CD4-positive, alpha-beta T cell (primary cell): ENCODE data around the gene TMEM98. TPM values are rescaled to one million over a fixed set of nuclear protein-coding genes. Genes with fewer than 3 reads are reported as not detected.

Experiments
- ATAC-seq: fragments of 200-7000 bp; cut with Tn5 transposase; one replicate; pipeline ENCODE4 v1.10.0; 2022; ENCODE audit warnings: mild to moderate bottlenecking; ENCODE audit not compliant: poor library complexity
- CTCF ChIA-PET: fragments of 350-600 bp; sonication (Branson Sonifier 250); formaldehyde crosslinking; loops from one replicate; lab custom pipeline; 2021; ENCODE audit warnings: antibody characterized with exemption, inconsistent platforms; lab: Charles Lee
- POLR2A ChIA-PET: fragments of 350-600 bp; sonication (Branson Sonifier 250); formaldehyde crosslinking; loops from one replicate; lab custom pipeline; 2021; ENCODE audit warnings: antibody characterized with exemption, inconsistent platforms; lab: Charles Lee
- DNase-seq, 14 experiments: peaks; one replicate each; pipeline ENCODE4 v3.0.0-alpha.2; 2013 to 2020; ENCODE audit warnings: mixed read lengths in 2 of 14
- H3K27ac ChIP-seq, 2 donors: one replicate each; pipeline versions ENCODE4 v1.5.1 to v1.7.0; 2013; ENCODE audit warnings: low read length in 2 of 2, low read depth in 1 of 2, mild to moderate bottlenecking in 1 of 2
- H3K27me3 ChIP-seq, 2 experiments: 1 replicate in 1 of 2; 2 replicates in 1 of 2; pipeline versions ENCODE4 v1.6.1 to v1.7.0; 2013; ENCODE audit warnings: low read length in 2 of 2, control low read depth in 1 of 2, mild to moderate bottlenecking in 1 of 2, moderate library complexity in 1 of 2; ENCODE audit not compliant: insufficient read depth in 2 of 2, control insufficient read depth in 1 of 2
- H3K36me3 ChIP-seq: one replicate; pipeline ENCODE4 v1.6.1; 2013; ENCODE audit warnings: low read length, control low read depth; ENCODE audit not compliant: insufficient read depth
- H3K4me1 ChIP-seq: one replicate; pipeline ENCODE4 v1.6.1; 2013; ENCODE audit warnings: low read length, control low read depth; ENCODE audit not compliant: insufficient read depth
- H3K4me3 ChIP-seq: one replicate; pipeline ENCODE4 v1.5.1; 2013; ENCODE audit warnings: mild to moderate bottlenecking, low read length, moderate library complexity
- H3K9me3 ChIP-seq, 2 experiments: 1 replicate in 1 of 2; 2 replicates in 1 of 2; pipeline versions ENCODE4 v1.6.1 to v1.7.0; 2013; ENCODE audit warnings: low read length in 2 of 2, mild to moderate bottlenecking in 2 of 2, control low read depth in 1 of 2, moderate library complexity in 1 of 2; ENCODE audit not compliant: control insufficient read depth in 1 of 2, insufficient read depth in 1 of 2
- H3K27ac Mint-ChIP-seq: one replicate; pipeline ENCODE4 v1.8.0; 2020; ENCODE audit warnings: mixed read lengths
- H3K27me3 Mint-ChIP-seq: one replicate; pipeline ENCODE4 v1.8.0; 2021; ENCODE audit warnings: mixed read lengths
- H3K36me3 Mint-ChIP-seq: one replicate; pipeline ENCODE4 v1.8.0; 2021; ENCODE audit warnings: low read depth, mixed read lengths
- H3K4me1 Mint-ChIP-seq: one replicate; pipeline ENCODE4 v1.8.0; 2021; ENCODE audit warnings: low read depth, mixed read lengths
- H3K4me3 Mint-ChIP-seq: one replicate; pipeline ENCODE4 v1.8.0; 2020; ENCODE audit warnings: mild to moderate bottlenecking, mixed read lengths
- H3K9me3 Mint-ChIP-seq: one replicate; pipeline ENCODE4 v1.8.0; 2020; ENCODE audit warnings: mixed read lengths
- CTCF ChIP-seq: fragments of 200-600 bp; IDR thresholded peaks from one replicate; pipeline ENCODE4 v1.8.0; 2022; ENCODE audit warnings: antibody characterized with exemption, mild to moderate bottlenecking
- intact Hi-C, 2 experiments: fragments of 100-400 bp; cut with DNase I in 1 of 2; cut with micrococcal nuclease in 1 of 2; formaldehyde crosslinking; loops; one replicate each; pipeline versions ENCODE4 v1.15.1 to v1.9.0; 2023 to 2025; cut with DNase I, micrococcal nuclease
- total RNA-seq, 174 experiments: library from RNA in 2 of 174; stranded (reverse) in 2 of 174; gene quantifications; one replicate each; pipeline ENCODE4 v1.2.3 and lab custom pipeline; 2021 to 2026

TMEM98 gene
- total RNA-seq, 2 experiments from 2014 or later, result not detected

- no peaks in the 10 kb centered on the region for H3K9me3 ChIP-seq
- no peaks in the 10 kb centered on the region for H3K36me3 ChIP-seq
- H3K36me3 Mint-ChIP-seq, result no peaks in the 10 kb centered on the region
- no peak for TF ChIP-seq CTCF
- H3K4me3 Mint-ChIP-seq, result no peak overlapping the region
- no peak for ATAC-seq
- H3K27ac Mint-ChIP-seq, result no peak overlapping the region
- H3K4me1 ChIP-seq, result no peaks in the 10 kb centered on the region
- H3K27me3 Mint-ChIP-seq, result peaks cover 6% of the 10 kb centered on the region
- intact Hi-C loops, result no loop called here
- peaks cover 0 to 2% of the 10 kb centered on the region in 2 experiments for H3K27me3 ChIP-seq
- DNase-seq, result no peak
- ChIA-PET CTCF (no interaction called here), POLR2A (interaction anchor here (0.6 kb wide), 1 partner anchor 1634 kb away, joined by 5 read pairs; no protein-coding TSS in a partner anchor)
- no peaks in the 10 kb centered on the region for H3K9me3 Mint-ChIP-seq
- no peak overlapping the region for H3K4me3 ChIP-seq
- no peaks in the 10 kb centered on the region for H3K4me1 Mint-ChIP-seq
- H3K27ac ChIP-seq, result no peak overlapping the region
These were observed 16.5 kb downstream of the TMEM98 start for GRCh38 chr17:32944248-32945020.

- no peaks in the 10 kb centered on the region for H3K4me1 ChIP-seq
- no peaks in the 10 kb centered on the region for H3K36me3 Mint-ChIP-seq
- no peaks in the 10 kb centered on the region for H3K4me1 Mint-ChIP-seq
- intact Hi-C loops, result no loop called here
- peaks cover 8% of the 10 kb centered on the region for H3K27me3 Mint-ChIP-seq
- DNase-seq (no peak), ATAC-seq (no peak)
- no peak overlapping the region for H3K4me3 ChIP-seq
- TF ChIP-seq CTCF, result no peak
- no peak overlapping the region for H3K27ac Mint-ChIP-seq
- peaks cover 0 to 2% of the 10 kb centered on the region in 2 experiments for H3K27me3 ChIP-seq
- CTCF ChIA-PET, result no interaction called here
- no peak overlapping the region for H3K27ac ChIP-seq
- H3K36me3 ChIP-seq, result no peaks in the 10 kb centered on the region
- POLR2A ChIA-PET, result no interaction called here
- no peak overlapping the region for H3K4me3 Mint-ChIP-seq
- H3K9me3 ChIP-seq, result no peaks in the 10 kb centered on the region
- no peaks in the 10 kb centered on the region for H3K9me3 Mint-ChIP-seq
These were observed 18.6 kb downstream of the TMEM98 start for GRCh38 chr17:32946375-32947135.

GRCh38 chr17:32947736-32948135, 19.8 kb downstream of the TMEM98 start:
- intact Hi-C loops, result no loop called here
- Mint-ChIP-seq H3K27me3 (peaks cover 18% of the 10 kb centered on the region), H3K4me3 (no peak overlapping the region), H3K36me3 (no peaks in the 10 kb centered on the region), H3K4me1 (no peaks in the 10 kb centered on the region), H3K27ac (no peak overlapping the region), H3K9me3 (no peaks in the 10 kb centered on the region)
- no peak for ATAC-seq
- Histone ChIP-seq H3K27ac (no peak overlapping the region), H3K27me3 (no peaks in the 10 kb centered on the region), H3K36me3 (no peaks in the 10 kb centered on the region), H3K4me1 (no peaks in the 10 kb centered on the region), H3K4me3 (no peak overlapping the region), H3K9me3 (no peaks in the 10 kb centered on the region)
- ChIA-PET CTCF (no interaction called here), POLR2A (no interaction called here)
- no peak for TF ChIP-seq CTCF
- DNase-seq, result no peak
